BJ (cell line): ENCODE results near the gene JAK2. TPM values are rescaled to one million over a fixed set of nuclear protein-coding genes. Genes with fewer than 3 reads are reported as not detected.

Experiments used
- CTCF ChIA-PET: fragments of 350-600 bp; formaldehyde crosslinking; extraction: SDS; loops from one replicate; lab custom pipeline; 2021; ENCODE audit warnings: antibody characterized with exemption, inconsistent platforms; lab: Yijun Ruan, JAX
- POLR2A ChIA-PET: fragments of 300-600 bp; sonication (Branson Sonifier 250); formaldehyde crosslinking; extraction: SDS; loops from one replicate; lab custom pipeline; 2021; ENCODE audit warnings: antibody characterized with exemption; lab: Charles Lee
- DNase-seq: peaks from one replicate; pipeline ENCODE4 v3.0.0-alpha.2; 2011; ENCODE audit warnings: low read depth
- H3K27me3 ChIP-seq: 2 replicates; pipeline ENCODE4 v1.6.0; 2011; ENCODE audit warnings: low read length; ENCODE audit not compliant: control insufficient read depth, insufficient read depth
- H3K36me3 ChIP-seq: 2 replicates; pipeline ENCODE4 v1.5.1; 2011; ENCODE audit warnings: low read length; ENCODE audit not compliant: control insufficient read depth, insufficient read depth
- H3K4me3 ChIP-seq: 2 replicates; pipeline ENCODE4 v1.5.1; 2011; ENCODE audit warnings: low read depth, mild to moderate bottlenecking, control low read depth, low read length
- polyA minus RNA-seq: library from RNA; depleted of rRNA, polyadenylated mRNA; stranded (reverse); fragments of >200 nt; gene quantifications from 2 replicates; pipeline ENCODE4 v1.2.3, GENCODE V29; 2011; rRNA and poly(A)+ RNA removed
- polyA plus RNA-seq: library from polyadenylated mRNA; depleted of rRNA; stranded (reverse); fragments of >200 nt; gene quantifications from 2 replicates; pipeline ENCODE4 v1.2.3, GENCODE V29; 2011; rRNA removed
- TF ChIP-seq, protein P1 (sequence below): IDR thresholded peaks from 2 replicates; pipeline ENCODE4 v1.5.1; 2011; ENCODE audit warnings: low read depth, mild to moderate bottlenecking, control low read depth, inconsistent platforms, low read length, moderate library complexity; ENCODE audit not compliant: insufficient read depth

The JAK2 gene
- 2.0 and 3.8 TPM in 2 replicates for polyA plus RNA-seq
- polyA minus RNA-seq: 3.4 and 3.5 TPM in 2 replicates

DNA sequence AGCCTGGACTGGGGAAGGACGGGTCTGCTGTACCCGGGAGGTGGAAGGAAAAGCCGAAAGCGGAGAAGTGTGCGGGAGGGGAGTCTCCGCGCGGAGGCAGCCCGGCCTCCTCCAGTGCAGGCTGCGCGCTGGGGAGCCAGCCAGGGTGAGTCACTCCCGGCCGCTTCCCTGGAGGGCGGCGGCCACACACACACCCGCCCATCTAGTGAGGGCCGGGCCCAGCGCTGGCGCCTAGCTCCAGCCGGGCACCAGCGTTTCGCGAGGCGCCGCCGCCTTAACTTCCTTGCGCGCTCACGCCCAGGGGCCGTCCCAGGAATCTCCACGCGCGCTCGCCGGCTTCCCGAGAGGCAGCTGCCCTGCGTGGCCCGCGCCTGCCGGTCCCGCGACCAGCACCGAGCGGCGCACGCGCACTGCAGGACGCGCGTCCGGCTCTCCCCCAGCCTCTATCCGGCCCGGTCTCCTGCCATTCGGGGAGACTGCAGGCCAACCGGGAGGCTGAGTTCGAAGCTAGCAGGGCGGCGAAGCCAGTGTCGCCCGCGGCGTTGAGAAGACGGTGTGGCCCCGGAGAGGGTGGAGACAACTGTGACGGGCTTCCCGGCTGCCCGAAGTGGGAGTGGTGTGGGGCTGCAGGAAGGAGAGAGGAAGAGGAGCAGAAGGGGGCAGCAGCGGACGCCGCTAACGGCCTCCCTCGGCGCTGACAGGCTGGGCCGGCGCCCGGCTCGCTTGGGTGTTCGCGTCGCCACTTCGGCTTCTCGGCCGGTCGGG is at the start of gene JAK2:
Gene JAK2, plus strand, starts transcription at position 652 of the 765 bp plus-strand sequence. CDS start 36,716 bp downstream, outside the sequence.
- Histone ChIP-seq H3K36me3 (no peaks in the 10 kb centered on the region), H3K27me3 (no peaks in the 10 kb centered on the region), H3K4me3 (peak within 1 kb of the TSS; percentile 87)
- POLR2A ChIA-PET: interaction anchor here (0.6 kb wide), 1 partner anchor 159 kb away, joined by 5 read pairs; no protein-coding TSS in a partner anchor
- CTCF ChIA-PET: interaction anchor here (0.5 to 12.5 kb wide), 11 partner anchors 14 to 645 kb away, joined by 3 to 154 read pairs (median 3); partner anchors contain the start of gene RCL1
- TF ChIP-seq, protein P1, sequence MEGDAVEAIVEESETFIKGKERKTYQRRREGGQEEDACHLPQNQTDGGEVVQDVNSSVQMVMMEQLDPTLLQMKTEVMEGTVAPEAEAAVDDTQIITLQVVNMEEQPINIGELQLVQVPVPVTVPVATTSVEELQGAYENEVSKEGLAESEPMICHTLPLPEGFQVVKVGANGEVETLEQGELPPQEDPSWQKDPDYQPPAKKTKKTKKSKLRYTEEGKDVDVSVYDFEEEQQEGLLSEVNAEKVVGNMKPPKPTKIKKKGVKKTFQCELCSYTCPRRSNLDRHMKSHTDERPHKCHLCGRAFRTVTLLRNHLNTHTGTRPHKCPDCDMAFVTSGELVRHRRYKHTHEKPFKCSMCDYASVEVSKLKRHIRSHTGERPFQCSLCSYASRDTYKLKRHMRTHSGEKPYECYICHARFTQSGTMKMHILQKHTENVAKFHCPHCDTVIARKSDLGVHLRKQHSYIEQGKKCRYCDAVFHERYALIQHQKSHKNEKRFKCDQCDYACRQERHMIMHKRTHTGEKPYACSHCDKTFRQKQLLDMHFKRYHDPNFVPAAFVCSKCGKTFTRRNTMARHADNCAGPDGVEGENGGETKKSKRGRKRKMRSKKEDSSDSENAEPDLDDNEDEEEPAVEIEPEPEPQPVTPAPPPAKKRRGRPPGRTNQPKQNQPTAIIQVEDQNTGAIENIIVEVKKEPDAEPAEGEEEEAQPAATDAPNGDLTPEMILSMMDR: peak; percentile 65
- peak; percentile 65 for DNase-seq

DNA sequence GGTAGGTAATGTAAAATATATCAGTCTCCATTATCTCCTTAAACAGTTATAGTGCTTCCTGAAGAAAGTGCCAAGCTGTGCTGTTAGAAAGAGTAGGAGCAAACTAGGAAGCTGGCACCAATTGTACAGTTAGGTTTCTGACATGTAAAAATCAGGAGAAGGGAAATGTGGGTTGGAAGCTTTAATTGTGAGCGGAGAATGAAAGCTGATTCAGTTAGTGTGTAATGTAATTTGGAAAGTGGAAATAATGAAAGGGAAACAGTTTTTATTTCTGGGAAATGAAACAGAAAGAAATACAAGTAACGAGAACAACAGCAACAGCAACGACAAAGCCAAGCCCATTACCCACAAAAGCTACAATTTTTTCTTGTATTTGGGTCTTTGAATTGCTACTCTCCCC is 48.8 kb upstream of the JAK2 start:
- TF ChIP-seq, protein P1: no peak
- ChIA-PET CTCF (no interaction called here), POLR2A (no interaction called here)
- Histone ChIP-seq H3K4me3 (no peak overlapping the region), H3K36me3 (no peaks in the 10 kb centered on the region), H3K27me3 (no peaks in the 10 kb centered on the region)
- no peak for DNase-seq

DNA sequence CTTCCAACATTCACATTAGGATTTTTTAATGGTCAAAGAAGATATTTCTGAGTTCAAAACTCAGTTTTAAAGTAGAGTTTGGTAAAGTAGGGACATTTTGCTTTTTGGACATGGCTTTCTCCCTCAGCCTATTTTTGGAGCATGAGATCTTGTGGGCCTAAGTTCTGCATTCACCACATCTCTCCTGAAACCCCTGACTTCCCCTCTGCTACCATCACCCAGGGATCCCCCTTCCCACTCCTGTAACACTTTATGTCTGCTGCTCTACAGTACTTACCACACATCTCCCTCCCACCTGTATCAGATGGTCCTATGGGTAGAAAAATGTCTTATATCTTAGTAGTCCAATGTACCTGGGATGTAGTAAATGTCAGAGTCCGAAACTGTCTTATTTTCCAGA is 48.2 kb upstream of the JAK2 start:
- ChIA-PET CTCF (no interaction called here), POLR2A (no interaction called here)
- no peaks in the 10 kb centered on the region for H3K36me3 ChIP-seq
- TF ChIP-seq, protein P1: no peak
- DNase-seq: no peak
- no peaks in the 10 kb centered on the region for H3K27me3 ChIP-seq
- H3K4me3 ChIP-seq: no peak overlapping the region

DNA sequence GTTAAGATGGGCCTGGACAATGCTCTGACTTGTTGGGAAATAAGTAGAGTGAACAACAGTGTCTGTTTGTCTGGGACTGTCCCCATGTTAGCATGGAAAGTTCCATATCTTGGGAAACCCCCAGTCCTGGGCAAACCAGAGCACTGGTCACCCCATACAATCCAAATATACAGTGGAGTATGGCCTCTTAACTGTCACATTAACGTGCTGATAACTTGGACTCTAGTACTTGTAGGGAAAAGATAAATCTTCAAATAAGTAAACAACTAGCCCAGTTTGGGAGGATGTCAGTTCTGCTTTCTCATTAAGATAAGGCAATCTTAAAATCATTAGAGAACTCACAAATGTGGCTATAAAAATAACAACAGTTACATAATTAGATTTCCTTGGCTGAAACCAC is 47.6 kb upstream of the JAK2 start:
- H3K4me3 ChIP-seq: no peak overlapping the region
- TF ChIP-seq, protein P1: no peak
- no peaks in the 10 kb centered on the region for H3K27me3 ChIP-seq
- DNase-seq: no peak
- no peaks in the 10 kb centered on the region for H3K36me3 ChIP-seq
- POLR2A ChIA-PET: no interaction called here
- CTCF ChIA-PET: interaction anchor here (1.1 kb wide), 1 partner anchor 135 kb away, joined by 4 read pairs; no protein-coding TSS in a partner anchor

DNA sequence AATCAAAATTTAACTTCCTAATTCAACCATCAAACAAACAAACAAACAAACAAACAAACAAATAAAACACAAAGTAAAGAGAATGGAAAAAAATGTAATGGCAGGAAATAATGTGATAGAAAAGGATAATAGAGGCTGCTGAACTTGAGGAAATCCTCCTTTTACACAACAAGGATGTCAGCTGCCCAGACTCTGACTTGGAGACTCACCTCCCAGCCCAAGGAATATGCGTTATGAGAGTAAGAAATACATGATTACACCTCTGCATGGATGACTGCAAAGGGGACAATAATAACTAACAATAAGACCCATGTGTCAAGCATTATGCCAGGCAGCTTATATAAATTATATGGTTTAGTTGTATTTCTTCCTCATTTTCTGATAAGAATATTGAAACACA is 46.6 kb upstream of the JAK2 start:
- DNase-seq: no peak
- CTCF ChIA-PET: interaction anchor here (1.1 kb wide), 1 partner anchor 136 kb away, joined by 4 read pairs; no protein-coding TSS in a partner anchor
- TF ChIP-seq, protein P1: no peak
- H3K4me3 ChIP-seq: no peak overlapping the region
- H3K27me3 ChIP-seq: no peaks in the 10 kb centered on the region
- no peaks in the 10 kb centered on the region for H3K36me3 ChIP-seq
- POLR2A ChIA-PET: no interaction called here
